Ovary (tissue), 9 donors: ENCODE results near the gene IL1RAP. TPM values are rescaled to one million over a fixed set of nuclear protein-coding genes. Genes with fewer than 3 reads are reported as not detected.

Source experiments
- polyA plus RNA-seq, 2 donors: library from polyadenylated mRNA; stranded (reverse); fragments of 200-250 nt in 1 of 2; fragments of 350-450 nt in 1 of 2; fragmentation: Illumina TruSeq in 1 of 2; extraction: RNeasy Lipid Tissue Mini Kit (QIAGEN cat#74804) in 1 of 2; gene quantifications; one replicate each; pipeline ENCODE4 v1.2.3, GENCODE V29; 2013 to 2014
- total RNA-seq, 7 donors: library from RNA; depleted of rRNA in 2 of 7; stranded (reverse); fragments of >200 nt in 2 of 7; fragmentation: NEBNext Ultra II Directional in 3 of 7; extraction: Animal tissue kit (Norgen Biotek cat#: 25700) in 3 of 7; gene quantifications; one replicate each; pipeline versions ENCODE4 v1.1.0 to v1.2.4, GENCODE V29; 2016 to 2023
- donor health status: DM: no; HTN: no; CAD: no; lungs with moderate emphysema.
- donor health status: DM: no; HTN: no; CAD: no.
- donor health status: Bipolar disorder and iron deficiency.
- donor health status: DM: yes; HTN: yes; CAD: no.
- donor health status: DM: no; HTN: no; CAD: no.
- donor health status: DM: yes; HTN: yes; CAD: no.

The IL1RAP gene
- total and polyA plus RNA-seq, 9 donors = 3.2 to 20.3 (median 7.8) TPM

Other genes with a start within 250 kb of the IL1RAP start
- 100 to 1,000 TPM in 1 of 7 donors, 10 to 100 TPM in 4, 1 to 10 TPM in 2; 1.8 to 258 (median 13.2) TPM for gene CLDN1, start 191.6 kb upstream of the IL1RAP start, total RNA-seq
- gene CLDN1, start 191.6 kb upstream of the IL1RAP start, polyA plus RNA-seq = 10 to 100 TPM in 1 of 2 donors, 1 to 10 TPM in 1; 9.9 to 21.5 TPM
- gene CLDN16, start 125.9 kb upstream of the IL1RAP start, total RNA-seq = 1 to 10 TPM in 1 of 7 donors, under 1 TPM in 4, not detected in 2; 0.12 to 5.2 (median 0.28) TPM
- under 1 TPM; 0.06 to 0.08 TPM for gene CLDN16, start 125.9 kb upstream of the IL1RAP start, polyA plus RNA-seq
- gene TMEM207, start 64.2 kb upstream of the IL1RAP start, total RNA-seq = not detected
- gene TMEM207, start 64.2 kb upstream of the IL1RAP start, polyA plus RNA-seq = not detected